Prostate gland (tissue), 2 donors: ENCODE measurements around the gene AKR1D1.

Experiments used
- POLR2A ChIP-seq: fragments of 450-650 bp; IDR thresholded peaks from one replicate; pipeline ENCODE4 v1.6.1; 2016; ENCODE audit warnings: antibody characterized with exemption, mild to moderate bottlenecking
- POLR2AphosphoS5 ChIP-seq: sonication (generic); formaldehyde crosslinking; IDR thresholded peaks from one replicate; pipeline ENCODE4 v1.6.1; 2017; ENCODE audit warnings: antibody characterized with exemption
- TF ChIP-seq, protein P1 (sequence below), 4 experiments: fragments of 200-600 bp in 2 of 4; fragments of 450-650 bp in 2 of 4; sonication (generic) in 2 of 4; IDR thresholded peaks; 1 replicate in 3 of 4; 2 replicates in 1 of 4; pipeline ENCODE4 v1.5.1; 2016 to 2019; ENCODE audit warnings: antibody characterized with exemption in 4 of 4, mild to moderate bottlenecking in 2 of 4, moderate library complexity in 2 of 4

DNA sequence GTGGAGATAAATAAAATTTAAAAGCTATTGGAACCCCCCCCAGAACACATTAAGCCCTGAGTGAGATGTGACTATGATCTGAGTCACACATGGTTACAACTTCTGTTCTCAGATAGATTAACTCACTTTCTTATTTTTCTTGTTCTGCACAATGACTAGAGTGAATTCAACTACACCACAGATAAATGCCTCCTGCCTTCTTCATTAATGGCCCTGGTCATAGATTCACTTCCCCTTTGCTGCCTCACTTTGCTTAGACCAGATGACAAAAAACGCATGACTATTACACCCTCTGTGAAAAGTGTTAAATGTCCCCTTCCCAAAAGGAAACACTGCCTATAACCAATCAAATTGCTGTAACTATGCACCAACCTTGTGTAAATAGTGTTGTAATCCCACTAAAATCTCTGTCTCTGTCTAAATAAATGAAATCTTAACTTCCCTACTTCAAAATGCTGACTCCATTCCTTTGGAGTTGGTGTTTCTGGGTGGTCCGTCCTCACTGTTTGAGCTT lies 49.4 kb downstream of the AKR1D1 start:
- TF ChIP-seq POLR2A = no peak
- TF ChIP-seq, protein P1, sequence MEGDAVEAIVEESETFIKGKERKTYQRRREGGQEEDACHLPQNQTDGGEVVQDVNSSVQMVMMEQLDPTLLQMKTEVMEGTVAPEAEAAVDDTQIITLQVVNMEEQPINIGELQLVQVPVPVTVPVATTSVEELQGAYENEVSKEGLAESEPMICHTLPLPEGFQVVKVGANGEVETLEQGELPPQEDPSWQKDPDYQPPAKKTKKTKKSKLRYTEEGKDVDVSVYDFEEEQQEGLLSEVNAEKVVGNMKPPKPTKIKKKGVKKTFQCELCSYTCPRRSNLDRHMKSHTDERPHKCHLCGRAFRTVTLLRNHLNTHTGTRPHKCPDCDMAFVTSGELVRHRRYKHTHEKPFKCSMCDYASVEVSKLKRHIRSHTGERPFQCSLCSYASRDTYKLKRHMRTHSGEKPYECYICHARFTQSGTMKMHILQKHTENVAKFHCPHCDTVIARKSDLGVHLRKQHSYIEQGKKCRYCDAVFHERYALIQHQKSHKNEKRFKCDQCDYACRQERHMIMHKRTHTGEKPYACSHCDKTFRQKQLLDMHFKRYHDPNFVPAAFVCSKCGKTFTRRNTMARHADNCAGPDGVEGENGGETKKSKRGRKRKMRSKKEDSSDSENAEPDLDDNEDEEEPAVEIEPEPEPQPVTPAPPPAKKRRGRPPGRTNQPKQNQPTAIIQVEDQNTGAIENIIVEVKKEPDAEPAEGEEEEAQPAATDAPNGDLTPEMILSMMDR (IDR thresholded peaks at IDR 0.05) = no peak
- TF ChIP-seq POLR2AphosphoS5 = no peak
